Inferior parietal cortex (tissue), 1 donor: ENCODE data around the gene ALDH1L1.
A peak's percentile ranks its signal among the peaks of the same experiment; 100 is the strongest.
"Not testable (repeated sequence)": the region's sequence is repeated elsewhere in the genome, so short reads cannot be mapped to it uniquely, and the experiment has no call there.

ENCODE experiments used
- DNase-seq: peaks from one replicate; pipeline ENCODE4 v3.0.0-alpha.2; 2016; ENCODE audit errors: extremely low spot score

The ALDH1L1 gene

DNA sequence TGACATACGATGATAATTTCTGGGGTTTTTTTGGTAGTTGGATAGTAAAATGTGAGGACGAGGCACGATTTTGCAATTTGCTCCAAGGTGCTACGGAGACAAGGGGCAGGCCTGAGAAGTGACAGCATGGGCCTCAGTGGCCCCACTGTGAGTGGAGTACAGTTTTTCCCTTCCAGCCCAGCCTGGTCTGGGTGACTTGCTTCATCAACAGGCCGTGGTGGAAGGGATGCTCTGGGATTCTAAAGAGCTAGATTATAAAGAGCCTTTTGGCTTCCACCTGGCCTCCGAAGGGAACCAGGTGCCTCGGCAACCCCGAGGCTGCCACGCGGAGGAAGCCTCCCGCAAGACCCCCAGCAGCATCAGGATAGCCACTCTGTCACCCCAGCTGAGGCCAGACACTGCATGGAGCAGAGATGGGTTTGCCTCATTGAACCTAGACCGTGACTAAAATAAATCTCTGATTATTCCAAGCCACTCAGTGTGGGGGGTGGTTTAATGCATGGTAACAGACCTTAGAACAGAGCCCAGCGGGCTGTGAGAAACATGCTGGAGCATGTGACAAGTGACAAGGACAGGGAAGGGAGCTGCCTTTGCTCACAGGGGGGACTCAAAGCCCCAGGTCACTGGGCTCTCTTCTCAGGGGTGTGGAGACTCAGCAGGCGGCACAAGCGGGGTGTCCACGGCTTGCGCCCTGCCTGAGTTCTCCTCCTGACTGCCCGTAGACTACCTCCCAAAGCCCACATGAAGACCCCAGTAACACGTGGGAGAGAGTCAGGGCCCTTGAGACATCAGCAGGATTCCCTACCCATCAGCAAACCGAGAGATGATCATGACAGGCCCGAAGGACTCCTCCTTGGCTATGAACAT lies 73.8 kb downstream of the ALDH1L1 start:
- DNase-seq, result no peak

DNA sequence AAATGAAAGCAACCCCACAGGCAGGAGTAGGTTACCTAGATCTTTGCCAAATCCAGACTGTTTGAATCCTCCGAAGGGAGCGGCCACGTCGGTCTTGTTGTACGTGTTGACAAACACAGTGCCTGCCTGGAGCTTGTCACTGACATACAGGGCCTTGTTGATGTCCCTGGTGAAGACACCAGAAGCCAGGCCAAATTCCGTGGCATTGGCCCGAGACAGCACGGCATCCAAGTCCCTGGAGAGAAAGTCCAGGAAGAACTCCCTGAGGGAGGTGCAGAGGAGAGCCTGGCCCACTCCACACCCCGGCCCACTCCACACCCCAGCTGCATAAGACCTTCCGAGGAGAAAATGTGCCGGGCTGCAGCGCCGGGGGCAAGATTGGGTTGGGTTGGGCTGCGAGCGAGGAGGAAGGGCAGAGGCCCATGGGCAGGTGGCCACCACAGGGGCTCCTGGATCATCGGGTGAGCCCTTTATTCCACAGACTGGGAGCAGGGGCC lies 74.6 kb downstream of the ALDH1L1 start:
- no peak for DNase-seq

DNA sequence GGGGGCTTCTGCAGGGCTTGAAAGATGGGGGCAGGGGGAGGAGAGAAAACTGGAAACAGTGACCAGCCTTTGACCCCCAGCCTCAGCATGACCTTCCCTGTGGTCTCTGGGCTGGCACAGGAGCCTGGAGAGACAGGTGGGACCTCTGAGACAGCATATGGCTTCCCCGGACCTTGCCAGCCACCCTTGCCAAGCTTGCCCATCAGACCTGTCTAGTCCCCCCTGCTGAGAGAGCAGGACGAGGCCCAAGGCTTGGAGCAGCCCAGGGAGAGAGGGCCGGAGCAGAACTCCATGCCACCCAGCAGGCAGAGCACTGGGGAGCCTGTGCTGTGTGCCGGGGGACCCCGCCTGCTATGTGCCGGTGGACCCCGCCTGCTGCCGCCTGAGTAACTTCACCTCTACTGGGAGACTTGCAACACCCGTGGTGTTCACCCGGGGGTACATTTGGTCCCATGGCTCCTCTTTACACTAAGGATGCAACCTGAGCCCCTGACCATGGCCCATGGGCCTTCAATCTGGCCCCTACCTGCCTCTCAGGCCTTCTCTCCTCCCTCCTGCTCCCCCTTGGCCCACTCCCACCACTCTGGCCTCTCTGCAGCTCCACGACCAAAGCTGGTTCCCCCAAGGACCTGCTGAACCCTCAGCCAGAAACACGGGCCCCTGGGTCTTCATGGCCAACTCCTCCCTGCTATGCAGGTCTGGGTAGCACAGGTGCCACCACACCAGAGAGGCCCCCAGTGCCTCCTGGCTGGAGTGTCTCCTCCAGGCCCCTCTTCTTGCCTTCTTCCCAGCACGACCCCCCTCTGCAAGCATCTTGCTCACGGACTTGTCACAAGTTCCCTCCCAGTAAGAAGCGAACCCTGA lies 75.4 kb downstream of the ALDH1L1 start:
- no peak for DNase-seq

DNA sequence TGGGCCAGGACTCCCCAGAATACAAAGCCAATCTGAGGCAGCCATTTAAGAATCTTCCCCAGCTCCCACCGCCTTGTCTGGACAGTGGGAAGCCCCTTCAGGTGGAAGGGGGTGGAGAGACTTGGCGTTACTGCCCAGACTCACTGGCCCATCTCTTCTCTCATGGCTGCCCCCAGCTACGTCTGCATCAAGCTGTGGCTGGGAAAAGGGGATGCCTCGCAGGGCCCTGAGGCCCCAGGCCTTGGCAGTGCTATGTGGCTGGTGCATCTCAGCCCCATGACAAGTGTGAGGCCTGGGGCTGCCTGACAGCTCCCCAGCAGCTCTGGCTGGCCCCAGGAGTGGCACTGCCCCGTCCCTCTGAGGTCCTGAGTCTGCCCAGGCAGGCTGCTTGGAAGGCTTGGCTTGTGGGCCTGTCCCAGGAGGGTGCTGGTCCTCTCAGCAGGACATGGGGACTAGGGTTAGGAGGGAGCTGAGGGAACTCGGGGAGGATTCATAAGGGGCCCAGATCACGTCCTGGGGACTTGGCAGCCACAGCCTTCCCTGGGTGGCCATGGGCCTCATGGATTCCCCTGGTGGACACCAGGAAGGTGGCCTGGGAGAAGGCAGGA lies 76.3 kb downstream of the ALDH1L1 start:
- no peak for DNase-seq

DNA sequence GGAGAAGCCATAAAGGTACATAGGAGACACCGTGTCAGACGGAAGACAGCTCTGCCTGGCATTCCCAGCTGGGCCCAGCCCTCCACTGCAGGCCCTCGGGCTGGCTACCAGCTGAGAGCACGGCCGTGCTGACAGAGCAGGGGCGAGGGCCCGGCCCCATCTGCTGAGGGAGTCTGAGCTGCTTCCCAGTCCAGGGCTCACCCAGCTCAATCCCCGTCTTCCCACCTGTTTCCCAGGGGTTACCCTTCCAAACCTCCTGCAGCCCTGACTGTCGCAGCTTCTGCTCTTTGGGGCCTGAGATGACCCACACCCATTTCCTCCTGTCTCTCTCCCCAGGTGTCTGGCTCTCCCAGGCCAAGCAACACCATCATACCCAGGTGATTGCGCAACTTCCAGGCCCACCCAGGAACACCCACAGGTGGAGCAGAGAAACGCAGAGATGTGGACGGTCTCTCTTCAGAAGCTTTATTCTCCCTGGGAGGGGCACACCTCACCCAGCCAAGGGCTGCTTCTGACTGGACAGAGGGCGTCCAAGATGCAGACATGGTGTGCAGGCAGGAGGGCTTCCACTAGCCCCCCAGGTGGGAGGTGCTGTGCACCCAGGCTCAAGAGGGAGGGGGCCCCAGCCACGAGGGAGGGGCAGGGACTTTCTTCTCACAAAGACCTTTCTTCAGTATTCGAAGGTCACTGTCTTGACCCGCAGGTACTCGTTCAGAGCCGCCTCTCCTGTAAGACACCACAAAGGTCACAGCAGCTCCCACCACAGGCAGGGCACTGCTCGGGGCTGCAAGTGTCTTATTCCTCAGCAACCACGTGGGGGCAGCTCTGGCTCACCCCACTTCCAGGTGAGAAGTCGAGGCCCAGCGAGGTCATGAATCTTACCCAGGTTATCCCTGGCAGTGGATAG lies 77.0 kb downstream of the ALDH1L1 start:
- DNase-seq, result no peak

DNA sequence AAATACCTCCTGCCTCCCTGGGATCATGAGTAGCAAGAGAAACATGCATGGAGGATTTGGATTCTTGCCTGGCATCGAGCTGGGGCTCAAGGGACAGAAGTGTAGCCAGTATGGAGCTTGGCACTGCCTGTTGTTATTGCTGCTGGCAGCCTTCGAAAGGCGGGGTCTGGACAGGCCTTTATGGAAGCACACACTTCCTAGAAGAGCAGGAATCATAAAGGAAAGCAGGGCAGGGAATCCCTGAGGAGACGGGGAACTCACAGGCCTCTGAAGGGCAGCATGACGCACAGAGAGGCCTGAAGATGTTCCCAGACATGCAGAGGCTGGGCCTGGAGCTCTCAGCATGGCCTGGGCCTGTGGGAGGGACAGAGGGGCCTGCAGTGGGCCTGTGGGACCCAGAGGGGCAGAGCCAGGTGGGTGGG lies 77.8 kb downstream of the ALDH1L1 start:
- no peak for DNase-seq

DNA sequence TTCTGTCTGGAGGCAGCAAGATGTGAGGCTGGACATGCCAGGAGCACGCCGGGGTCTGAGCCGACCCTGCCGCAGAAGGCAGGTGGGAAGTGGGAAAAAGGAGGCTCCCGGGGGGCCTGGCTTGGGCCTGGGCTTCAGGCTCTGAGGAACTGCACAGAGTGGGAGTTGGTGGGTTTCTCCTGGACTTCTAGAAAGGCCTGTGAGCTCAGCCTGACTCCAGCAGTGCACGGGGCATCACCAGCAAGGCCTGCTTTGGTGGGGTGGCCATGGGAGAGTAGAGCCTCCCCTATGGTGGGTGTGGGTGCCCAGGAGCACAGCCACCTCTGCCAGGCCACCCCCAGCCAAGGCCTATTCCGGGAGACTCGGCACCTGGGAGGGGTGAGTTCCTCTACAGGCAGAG lies 78.4 kb downstream of the ALDH1L1 start:
- no peak for DNase-seq

DNA sequence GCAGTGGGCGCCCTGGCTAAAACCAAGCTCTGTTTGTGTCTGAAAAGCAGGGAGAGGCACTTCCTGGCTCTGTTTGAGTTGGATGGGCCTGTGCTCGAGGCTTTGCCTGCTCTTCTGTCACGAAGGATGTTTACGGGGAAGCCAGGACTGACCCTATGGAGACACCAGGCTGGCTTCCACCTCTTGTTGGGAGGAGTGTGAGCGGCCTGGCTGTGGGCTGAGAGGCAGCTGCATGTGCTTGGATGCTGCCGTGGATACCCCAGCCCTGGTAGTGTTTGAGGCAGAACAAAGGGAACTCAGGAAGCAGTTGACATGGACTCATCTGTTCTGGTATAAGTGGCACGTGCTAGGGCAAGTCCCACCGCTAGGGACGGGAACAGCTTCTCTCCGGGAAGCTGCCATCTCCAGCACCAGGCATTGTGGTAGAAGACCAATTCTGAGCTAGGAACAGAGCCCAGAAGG lies 78.8 kb downstream of the ALDH1L1 start:
- no peak for DNase-seq

DNA sequence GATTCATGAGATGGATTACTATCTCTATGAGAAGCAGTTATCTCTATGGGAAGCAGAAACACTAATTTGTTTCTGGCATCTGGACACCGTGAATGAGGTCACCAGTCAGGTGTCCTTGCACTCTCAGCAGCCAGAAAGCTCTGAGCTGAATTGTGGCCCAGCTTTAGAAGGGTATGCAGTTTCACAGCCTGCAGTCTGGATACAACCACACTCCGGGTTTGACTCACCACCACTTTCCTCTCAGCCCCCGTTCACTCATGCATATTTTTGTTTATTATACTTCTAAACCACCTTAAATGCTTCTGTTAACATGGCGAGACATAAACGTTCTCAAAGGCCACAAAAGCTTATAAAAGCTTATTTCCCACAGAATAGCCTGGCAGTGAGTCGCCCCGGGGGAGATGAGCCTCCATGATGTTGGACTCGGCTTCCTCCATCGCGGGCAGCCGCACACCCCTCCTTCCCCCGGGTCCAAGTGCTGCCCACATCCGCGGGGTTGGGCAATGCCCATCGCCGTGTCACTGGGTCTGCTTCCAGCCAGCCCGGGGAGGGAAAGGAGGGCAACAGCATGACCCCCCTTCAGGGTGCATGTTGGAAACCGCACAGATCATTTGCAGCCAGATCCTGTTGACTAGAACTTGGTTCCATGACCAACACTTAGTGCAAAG lies 79.6 kb downstream of the ALDH1L1 start:
- peak; percentile 9 for DNase-seq

DNA sequence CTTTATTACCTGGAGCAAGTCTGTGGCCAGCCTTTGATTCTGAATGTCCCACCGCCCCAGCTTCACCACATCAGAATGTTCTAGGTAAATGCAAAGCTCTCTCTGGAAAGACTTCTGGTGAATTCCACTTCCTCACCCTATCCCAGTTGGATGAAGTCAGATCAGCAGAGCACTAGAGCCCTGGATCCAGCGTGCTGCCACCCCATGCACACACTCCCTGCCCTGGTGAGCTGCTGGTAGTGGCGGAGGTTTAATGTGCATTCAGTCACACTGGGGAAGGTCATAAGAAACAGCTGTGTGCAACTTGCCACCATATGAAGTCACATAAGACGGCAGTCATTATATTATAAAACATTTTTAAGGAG lies 80.1 kb downstream of the ALDH1L1 start:
- no peak for DNase-seq

DNA sequence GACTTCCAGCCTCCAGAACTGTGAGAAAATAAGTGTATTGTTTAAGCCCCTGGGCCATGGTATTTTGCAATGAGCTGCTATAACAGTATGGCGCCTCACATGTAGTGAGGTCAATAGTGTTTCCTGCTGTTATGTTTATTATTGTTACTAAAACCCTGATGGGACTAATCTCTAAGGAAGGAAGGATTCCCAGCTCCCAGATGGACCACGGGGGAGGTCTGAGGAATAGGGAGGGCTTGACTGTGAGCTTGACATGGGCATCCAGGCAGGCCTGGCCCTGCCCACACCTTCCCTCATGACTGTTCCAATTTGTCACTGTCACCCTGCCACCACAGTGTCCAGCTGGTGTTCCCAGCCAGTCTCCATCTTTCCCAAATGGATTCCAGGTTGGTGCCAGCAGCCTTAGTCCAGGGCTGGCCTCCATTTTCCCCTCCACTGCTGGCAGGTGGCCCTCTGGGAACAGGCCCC lies 82.0 kb downstream of the ALDH1L1 start:
- no peak for DNase-seq

DNA sequence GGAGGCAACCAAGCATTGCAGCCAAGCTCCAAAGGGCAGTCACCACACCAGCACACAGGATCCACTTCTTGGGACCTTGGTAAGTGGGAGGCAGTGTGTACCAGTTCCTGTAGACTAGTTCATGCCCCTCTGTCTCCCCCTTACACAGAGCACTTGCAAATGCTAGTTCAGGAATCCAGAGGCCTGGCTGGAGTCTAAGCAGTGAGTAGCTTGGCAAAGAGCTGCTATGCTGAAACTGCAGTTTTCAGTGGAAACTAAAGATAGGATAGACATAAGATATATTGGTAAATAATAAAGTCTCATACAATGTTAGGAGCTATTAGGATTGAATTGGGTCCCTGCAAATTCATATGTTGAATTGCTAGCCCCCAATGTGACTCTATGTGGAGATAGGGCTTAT lies 82.6 kb downstream of the ALDH1L1 start:
- no peak for DNase-seq

DNA sequence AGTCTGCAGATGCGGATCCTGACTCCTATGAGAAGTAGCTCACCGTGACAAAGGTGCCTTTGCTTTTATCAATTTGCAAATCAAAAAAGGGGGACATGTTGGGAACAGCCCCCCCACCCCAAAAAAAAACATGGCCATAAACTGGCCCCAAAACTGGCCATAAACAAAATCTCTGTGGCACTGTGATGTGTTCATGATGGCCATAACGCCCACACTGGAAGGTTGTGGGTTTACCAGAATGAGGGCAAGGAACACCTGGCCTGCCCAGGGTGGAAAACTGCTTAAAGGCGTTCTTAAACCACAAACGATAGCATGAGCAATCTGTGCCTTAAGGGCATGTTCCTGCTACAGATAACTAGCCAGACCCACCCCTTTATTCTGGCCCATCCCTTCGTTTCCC lies 84.1 kb downstream of the ALDH1L1 start:
- DNase-seq, result not testable (repeated sequence)

DNA sequence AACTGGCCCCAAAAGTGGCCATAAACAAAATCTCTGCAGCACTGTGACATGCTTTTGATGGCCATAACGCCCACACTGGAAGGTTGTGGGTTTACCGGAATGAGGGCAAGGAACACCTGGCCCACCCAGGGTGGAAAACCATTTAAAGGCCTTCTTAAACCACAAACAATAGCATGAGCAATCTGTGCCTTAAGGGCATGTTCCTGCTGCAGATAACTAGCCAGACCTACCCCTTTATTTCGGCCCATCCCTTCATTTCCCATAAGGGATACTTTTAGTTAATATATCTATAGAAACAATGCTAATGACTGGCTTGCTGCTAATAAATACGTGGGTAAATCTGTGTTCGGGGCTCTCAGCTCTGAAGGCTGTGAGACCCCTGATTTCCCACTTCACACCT lies 88.3 kb downstream of the ALDH1L1 start:
- DNase-seq, result not testable (repeated sequence)

DNA sequence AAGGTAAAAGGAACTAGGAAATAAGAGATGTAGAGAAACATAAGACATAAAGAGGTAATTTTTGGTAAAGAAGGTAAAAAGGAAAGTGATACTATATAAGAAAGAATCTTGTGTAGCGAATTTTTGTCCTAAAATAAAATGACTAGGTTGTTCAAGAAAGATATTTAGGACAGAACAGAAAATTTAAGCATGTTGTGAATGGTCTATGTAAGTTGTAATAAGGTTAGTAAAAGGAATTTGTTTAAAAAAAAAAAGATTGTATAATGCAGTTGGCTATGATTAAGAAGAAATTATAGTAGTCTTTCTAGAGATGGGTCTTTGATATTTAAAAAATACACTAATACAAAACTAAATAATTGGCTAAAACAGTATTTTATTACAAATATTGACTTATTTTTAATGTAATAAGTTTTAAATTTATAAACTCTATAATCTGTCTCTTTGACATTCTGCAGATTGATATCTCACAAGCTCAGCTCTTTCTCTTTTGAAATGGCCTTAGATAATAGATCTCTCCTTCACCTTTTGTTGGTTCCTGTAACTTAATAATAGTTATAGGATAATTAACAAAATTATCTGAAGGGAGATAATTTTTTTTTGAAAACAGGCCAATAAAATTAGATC lies 92.7 kb downstream of the ALDH1L1 start:
- no peak for DNase-seq

DNA sequence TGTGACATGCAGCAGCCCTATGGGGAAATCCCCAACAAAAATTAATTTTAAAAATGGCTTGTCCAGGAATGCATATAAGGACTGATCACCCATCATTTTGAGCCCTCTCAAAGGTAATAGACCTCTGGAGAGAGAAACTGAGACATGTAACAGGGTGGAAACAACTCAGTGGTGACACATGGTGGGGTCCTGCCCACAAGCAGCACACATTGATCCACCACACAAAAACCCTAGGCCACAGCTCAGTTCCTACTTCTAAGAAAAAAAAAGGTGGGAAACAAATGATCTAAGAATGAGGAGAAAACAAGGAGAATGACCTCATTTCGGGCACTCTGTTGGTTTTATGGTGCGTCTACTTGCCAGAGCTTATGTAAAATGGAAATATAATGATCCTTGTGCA lies 94.5 kb downstream of the ALDH1L1 start:
- DNase-seq, result no peak

DNA sequence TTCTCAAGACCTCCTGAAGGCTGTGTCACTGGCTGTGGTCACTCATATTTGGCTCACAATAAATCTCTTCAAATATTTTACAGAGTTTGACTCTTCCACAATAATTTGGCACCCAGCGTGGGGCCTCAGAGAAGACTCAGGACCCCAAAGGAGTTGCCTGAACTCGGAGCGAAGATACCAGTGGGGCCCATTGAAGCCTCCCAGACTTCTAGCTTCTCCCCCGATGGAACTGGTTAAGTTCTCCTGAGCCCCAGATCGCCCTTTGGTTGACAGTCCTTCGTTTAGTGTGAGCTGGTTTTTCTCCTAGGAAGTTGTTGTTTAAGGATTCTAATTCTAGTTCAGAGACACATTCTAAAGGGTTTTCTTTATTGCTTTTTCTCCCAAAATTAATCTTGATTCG lies 95.1 kb downstream of the ALDH1L1 start:
- no peak for DNase-seq

DNA sequence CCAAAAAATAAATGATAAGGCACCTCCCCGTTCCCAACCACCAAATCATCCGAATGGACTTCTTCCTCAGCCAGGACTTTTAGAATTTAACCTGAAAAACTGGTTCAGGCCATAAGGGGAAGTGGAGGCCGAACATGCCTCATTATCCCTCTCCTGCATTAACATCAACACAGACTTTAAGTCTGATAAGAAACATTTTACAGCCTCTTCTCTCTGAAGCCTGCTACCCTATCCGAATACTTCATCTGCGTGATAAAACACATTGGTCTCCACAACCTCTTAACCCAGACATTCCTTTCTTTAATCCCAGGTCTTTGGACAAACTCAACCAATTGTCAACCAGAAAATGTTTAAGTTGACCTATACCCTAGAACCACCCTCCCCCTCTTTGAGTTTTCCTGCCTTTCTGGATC lies 95.6 kb downstream of the ALDH1L1 start:
- peak; percentile 19 for DNase-seq

DNA sequence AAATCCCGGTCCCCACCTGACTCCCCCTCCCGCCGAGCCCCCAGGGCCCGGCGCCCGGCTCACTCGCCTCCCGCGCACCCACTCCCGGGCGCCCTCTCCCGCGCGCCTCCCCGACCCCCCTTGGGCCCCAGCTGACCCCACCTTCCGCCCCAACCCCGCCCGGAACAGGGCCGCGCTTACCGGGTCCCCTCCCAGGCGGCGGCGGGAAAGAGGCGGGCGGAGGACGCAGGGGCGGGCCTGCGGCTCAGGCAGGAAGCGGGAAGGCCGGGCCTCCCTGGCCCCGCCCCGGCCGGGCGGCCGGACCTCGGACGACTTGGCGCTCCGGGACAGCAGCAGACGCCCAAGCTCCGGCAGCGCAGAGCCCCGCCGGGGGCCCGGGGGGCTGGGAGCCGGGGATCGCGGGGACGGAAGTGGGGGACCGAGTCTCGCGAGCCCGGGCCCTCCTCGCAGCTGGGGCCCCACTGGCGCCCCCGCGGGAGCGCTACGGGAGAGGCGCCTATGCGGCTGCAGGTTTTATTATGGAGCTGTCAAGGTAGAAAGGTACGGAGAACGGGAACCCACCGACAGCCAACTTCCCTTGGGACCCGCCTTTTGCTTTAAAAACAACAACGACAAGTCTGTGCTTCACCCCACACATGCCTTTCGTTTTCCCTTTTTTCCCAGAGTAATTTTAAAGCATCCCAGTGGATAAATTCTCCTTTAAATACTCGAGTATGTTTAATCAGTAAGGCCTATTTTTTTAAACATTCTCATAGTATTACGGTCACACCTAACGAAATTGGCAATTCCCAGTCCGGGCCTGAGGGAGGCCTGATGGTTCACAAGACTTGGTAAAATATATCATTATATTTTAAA lies 96.2 kb downstream of the ALDH1L1 start, which contains the start of gene SLC41A3:
TSS of gene SLC41A3 (minus strand) at position 212 of the 855 bp plus-strand sequence. CDS start 15,905 bp downstream, outside the sequence.
- DNase-seq, result peak; percentile 71
